HG03066 (cell line): ENCODE data around the gene C9orf72.
"Not testable (repeated sequence)": the region's sequence is repeated elsewhere in the genome, so short reads cannot be mapped to it uniquely, and the experiment has no call there.

Experiments used
- ATAC-seq: cut with Tn5 transposase; IDR thresholded peaks from one replicate; pipeline ENCODE4 v1.9.1; 2021; ENCODE audit warnings: low read depth; ENCODE audit not compliant: unreplicated experiment

The C9orf72 gene

GRCh38 chr9:27519466-27520465 is 53.5 kb downstream of the C9orf72 start:
- no peak for ATAC-seq

- ATAC-seq: no peak
Observed at GRCh38 chr9:27518809-27519208, 54.5 kb downstream of the C9orf72 start.

GRCh38 chr9:27518006-27518405 is 55.3 kb downstream of the C9orf72 start:
- no peak for ATAC-seq

- ATAC-seq: no peak
Observed at GRCh38 chr9:27514551-27514950, 58.7 kb downstream of the C9orf72 start.

GRCh38 chr9:27511771-27512170 is 61.5 kb downstream of the C9orf72 start:
- ATAC-seq: no peak

- no peak for ATAC-seq
Observed at GRCh38 chr9:27510780-27511179, 62.5 kb downstream of the C9orf72 start.

- no peak for ATAC-seq
Observed at GRCh38 chr9:27506981-27507380, 66.3 kb downstream of the C9orf72 start.

GRCh38 chr9:27505744-27506161 is 67.5 kb downstream of the C9orf72 start:
- no peak for ATAC-seq

GRCh38 chr9:27504259-27504658 is 69.0 kb downstream of the C9orf72 start:
- ATAC-seq: no peak

GRCh38 chr9:27503623-27504022 is 69.7 kb downstream of the C9orf72 start:
- ATAC-seq: no peak

GRCh38 chr9:27500902-27501301 is 72.4 kb downstream of the C9orf72 start:
- ATAC-seq: not testable (repeated sequence)

GRCh38 chr9:27499451-27499850 is 73.8 kb downstream of the C9orf72 start:
- ATAC-seq: no peak

GRCh38 chr9:27497883-27498417 is 75.3 kb downstream of the C9orf72 start:
- ATAC-seq: no peak
